Peyer's patch (tissue), 4 donors: Measurements from ENCODE around the gene DNAH14.

ENCODE experiments used
- CTCF ChIP-seq, 6 experiments: fragments of 450-650 bp in 4 of 6; fragments of 200-600 bp in 2 of 6; sonication (generic) in 1 of 6; IDR thresholded peaks; one replicate each; pipeline ENCODE4 v1.5.1; 2017 to 2019; ENCODE audit warnings: antibody characterized with exemption in 6 of 6, mild to moderate bottlenecking in 3 of 6, moderate library complexity in 1 of 6
- POLR2A ChIP-seq, 2 donors: fragments of 450-650 bp; IDR thresholded peaks; one replicate each; pipeline ENCODE4 v1.5.1; 2017; ENCODE audit warnings: antibody characterized with exemption in 2 of 2, mild to moderate bottlenecking in 2 of 2, moderate library complexity in 2 of 2

- TF ChIP-seq CTCF (IDR thresholded peaks at IDR 0.05) (no peak), POLR2A (IDR thresholded peaks at IDR 0.05) (no peak)
Observed at GRCh38 chr1:225207791-225208190, 278.3 kb downstream of the DNAH14 start.
